HG02798 (cell line): ENCODE results near the gene PCDH12.

Experiments used
- ATAC-seq: cut with Tn5 transposase; IDR thresholded peaks from one replicate; pipeline ENCODE4 v1.9.1; 2021; ENCODE audit warnings: mild to moderate bottlenecking; ENCODE audit not compliant: unreplicated experiment, poor library complexity

Gene PCDH12

DNA sequence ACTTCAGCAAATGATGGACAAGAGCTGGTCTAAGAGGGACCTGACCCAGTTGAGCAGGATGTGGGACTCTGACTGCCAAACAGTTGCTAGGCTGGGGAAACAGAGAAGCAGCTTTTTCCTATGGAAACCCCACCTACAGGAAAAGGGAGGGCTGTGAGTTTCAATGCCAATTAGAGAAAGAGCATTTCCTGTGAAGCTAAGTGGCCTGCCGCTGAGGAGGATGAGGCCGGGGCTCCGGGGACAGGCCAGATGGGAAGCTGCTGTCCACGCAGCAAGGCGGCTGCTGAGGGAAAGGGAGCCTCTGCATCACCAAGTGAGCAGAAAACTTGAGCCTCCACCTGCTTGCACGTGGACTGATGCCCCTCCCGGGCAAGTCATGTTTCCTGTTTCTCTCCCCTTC, at the start of gene PCDH12:
Gene PCDH12 (minus strand): TSS at position 90 of the 400 bp plus-strand sequence. CDS start 351 bp downstream, outside the sequence.
- no peak for ATAC-seq

DNA sequence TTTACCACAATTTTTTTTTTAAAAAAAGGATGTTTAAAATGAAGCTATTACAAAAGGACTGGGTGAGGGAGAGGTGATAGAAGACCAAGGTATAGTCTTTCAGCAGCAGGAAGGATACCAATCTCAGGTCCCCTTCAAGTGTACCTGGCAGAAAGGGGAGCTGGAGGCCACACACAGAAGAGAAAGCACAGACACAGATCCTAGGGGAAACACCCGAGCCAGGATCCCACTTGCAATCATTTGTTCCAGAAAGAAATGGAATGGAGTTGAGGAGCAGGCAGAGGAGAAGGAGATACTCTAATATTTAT, 49.2 kb upstream of the PCDH12 start:
- ATAC-seq, result no peak

DNA sequence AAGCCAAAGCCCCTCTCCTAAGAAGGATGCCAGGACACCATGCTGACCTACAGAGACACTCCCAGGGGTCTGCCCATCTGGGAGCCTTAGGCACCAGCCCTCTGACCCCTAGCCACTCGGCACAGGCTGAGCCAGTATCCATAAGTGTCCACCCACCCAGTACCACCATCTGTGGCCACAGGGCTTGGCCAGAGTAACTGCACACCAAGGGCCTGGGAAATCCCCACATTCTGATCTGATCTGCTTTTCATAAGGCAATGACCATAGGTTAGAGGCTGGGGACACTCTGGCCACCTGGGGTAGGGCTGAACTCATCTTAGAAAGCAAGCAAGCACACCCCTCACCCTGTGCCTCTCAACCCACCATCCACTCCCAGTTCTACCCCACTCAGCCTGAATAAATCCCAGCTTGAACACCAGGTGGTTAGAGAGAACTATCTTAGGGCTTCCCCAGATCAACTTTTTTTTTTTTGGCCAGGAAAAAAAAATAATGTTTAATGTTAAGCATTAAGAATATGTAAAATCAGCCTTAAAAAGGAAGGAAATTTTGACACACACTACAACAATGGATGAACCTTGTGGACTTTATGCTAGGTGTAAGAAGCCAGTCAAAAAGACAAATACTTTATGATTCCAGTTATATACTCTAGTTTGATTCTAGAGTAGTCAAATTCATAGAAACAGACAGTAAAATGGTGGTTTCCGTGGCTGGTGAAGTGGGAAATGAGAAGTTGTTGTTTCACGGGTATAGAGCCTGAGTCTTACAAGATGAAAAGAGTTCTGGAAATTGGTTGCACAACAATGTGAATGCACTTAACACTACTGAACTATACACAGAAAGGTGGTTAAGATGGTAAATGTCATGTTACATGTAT, 48.6 kb upstream of the PCDH12 start:
- peak; percentile 48 for ATAC-seq

- no peak for ATAC-seq
Measured at GRCh38 chr5:142003266-142003800, 45.3 kb upstream of the PCDH12 start.

DNA sequence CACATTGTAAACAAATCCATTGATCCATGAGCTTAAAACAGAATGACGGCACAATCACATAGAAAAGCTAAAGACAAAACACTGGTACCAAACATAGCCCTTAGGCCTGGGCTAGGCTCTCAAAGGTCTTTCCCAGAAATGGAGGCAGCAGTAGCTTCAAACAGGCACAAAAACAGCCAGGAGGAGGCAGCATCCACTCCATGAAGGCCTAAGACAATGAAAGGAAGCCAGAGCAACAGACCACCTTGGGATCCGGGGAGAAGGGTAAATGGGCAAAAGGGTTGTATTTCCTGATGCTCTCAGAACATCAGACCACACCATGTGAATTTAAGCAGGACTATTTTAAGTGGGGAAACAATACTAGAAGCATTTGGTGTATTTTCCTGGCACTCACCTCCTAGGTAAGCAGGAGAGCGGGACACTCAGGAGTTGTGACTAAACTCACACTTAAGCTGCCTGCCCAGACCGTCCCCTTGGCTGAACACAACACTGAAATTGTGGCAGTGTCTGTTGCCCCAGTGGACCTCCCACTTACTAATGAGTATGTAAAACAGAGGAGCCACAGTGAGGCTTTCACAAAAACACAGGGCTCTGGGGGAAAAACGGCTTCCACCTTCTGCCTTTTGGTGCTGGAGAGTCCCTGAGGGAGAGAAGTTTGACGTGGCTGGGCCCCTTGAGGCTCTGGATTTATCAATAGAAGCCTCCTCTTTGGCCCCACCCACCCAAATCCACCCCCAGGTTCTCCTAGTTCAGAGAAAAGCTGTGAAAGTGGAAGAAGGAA, 42.9 kb upstream of the PCDH12 start:
- ATAC-seq, result no peak

GRCh38 chr5:142000173-142000572, 42.2 kb upstream of the PCDH12 start:
- no peak for ATAC-seq

GRCh38 chr5:141997358-141997960, 39.5 kb upstream of the PCDH12 start:
- ATAC-seq, result no peak

DNA sequence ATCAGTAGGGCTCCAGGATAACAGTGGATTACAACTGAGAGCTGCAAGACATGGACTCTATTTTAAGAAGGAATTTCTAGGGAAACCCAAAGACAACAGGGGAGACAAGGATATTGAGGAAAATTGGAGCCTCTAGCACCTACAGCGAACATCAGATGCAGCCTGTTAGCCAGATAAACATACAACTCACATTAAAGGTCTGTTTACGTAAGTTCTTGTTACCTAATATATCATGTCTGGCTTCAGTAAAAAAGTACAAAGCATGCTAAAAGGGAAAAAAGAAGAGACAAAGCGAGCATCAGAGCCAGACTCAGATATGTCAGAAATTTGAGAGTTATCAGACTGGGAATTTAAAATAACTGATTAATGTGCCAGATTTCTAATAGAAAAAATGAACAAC, 37.7 kb upstream of the PCDH12 start:
- ATAC-seq, result no peak

DNA sequence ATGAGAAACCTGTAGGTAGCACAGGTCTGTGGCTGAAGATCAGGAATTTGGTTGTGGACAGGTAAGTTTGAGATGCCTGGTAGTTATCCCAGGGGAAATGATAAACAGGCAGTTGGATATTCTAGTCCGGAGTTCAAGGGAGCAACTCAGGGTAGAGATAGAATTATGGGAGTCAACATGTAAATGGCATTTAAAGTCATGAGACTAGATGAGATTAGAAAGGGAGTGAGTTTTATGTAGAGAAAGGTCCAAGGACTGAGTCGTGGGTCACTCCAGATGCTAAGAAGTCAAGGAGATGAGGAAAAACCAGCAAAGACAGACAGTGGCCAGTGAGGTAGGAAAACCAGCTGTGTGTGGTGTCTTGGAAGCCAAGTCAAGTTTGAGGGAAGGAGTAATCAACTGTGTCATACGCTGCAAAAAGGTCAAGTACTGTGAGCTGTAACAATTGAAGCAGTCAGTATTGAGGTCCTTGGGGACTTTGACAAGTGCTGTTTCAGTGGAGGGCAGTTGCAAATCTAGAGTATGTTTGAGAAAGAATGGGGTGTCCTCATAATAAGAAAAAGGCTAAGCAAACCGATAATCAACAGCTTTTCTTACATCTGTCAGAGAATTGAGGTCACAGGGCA, 36.6 kb upstream of the PCDH12 start:
- ATAC-seq, result no peak

DNA sequence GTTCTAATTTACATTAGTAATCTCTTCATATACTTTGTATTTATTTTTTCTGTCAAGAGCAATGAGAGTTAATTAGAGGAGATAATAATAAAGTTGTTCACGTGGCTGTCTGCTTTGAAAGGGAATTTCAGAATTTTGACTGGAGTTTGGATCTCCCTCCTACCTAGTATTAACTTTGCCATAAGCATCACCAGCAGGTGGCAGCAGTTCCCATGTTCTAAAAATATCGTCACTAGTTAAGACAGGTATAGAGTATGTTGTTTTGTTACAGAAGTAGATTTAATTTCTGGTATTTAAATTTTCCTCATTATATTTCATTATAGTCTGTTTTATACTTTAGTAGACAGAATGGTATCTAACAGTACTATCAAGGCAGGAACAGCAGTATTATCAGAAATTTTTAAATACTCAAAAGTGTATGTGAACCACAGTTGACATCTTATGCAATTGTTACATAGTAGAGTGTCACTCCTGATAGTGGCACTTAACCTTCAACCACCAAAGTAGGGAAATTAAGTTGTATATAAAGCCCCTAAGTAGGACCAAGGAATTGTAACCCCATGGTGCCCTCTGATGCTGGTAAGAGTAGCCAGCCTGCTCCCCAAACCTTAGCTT, 34.5 kb upstream of the PCDH12 start:
- peak; percentile 62 for ATAC-seq

GRCh38 chr5:141989720-141990119, 31.7 kb upstream of the PCDH12 start:
- ATAC-seq, result no peak

GRCh38 chr5:141986072-141986471, 28.1 kb upstream of the PCDH12 start:
- ATAC-seq, result no peak

DNA sequence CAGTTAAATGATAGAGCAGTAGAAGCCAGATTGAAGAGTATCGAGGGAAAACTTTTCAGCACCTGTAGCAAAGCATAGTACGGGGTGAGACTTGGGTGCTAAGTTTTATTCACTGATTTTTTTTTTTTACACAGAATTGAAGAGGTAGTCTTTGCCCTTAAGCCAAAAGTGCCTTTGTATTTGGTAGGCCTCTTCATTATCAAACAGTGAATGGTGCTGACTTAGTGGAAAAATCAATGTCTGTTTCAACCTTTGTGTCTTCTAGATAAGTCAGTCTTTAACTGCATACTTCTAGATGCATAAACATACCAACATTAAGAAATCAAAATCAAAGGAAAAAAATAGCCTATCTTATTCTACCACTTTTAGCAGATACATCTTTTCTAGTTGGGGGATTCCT, 24.6 kb upstream of the PCDH12 start:
- ATAC-seq, result no peak

- no peak for ATAC-seq
Measured at GRCh38 chr5:141978389-141978788, 20.4 kb upstream of the PCDH12 start.

- ATAC-seq, result no peak
Measured at GRCh38 chr5:141976176-141976575, 18.2 kb upstream of the PCDH12 start.

DNA sequence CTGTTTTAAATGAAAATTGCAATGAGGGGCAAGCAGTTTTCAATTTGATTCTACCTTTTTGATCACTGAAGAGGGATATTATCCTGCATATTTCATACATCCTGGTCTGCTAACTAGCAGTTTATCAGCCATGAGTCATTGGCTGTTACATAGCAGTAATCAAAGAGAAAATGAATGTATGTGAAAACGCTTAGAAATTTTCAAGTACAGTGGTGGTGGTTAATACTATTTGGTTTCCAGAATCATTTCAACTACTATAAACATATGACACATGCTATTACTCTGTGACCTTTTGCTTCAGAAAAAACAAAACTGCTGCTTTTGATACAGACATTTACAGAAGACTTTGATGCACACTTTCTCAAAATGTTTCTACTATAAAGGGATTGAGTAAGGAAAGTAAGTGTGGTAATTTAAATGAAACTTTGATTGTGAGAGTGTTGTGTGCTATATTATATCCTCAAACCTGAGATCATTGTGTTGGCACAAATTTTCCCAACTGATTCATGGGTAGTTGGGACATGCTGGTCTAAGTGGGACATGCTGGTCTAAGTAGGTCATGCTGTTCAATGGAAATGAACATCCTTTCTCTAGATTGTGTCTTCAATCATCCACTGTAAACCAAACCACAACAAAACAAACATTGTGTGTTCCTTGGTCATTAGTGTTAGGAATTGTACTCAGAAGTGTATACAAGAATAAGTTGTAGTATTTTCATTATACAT, 16.0 kb upstream of the PCDH12 start:
- no peak for ATAC-seq

DNA sequence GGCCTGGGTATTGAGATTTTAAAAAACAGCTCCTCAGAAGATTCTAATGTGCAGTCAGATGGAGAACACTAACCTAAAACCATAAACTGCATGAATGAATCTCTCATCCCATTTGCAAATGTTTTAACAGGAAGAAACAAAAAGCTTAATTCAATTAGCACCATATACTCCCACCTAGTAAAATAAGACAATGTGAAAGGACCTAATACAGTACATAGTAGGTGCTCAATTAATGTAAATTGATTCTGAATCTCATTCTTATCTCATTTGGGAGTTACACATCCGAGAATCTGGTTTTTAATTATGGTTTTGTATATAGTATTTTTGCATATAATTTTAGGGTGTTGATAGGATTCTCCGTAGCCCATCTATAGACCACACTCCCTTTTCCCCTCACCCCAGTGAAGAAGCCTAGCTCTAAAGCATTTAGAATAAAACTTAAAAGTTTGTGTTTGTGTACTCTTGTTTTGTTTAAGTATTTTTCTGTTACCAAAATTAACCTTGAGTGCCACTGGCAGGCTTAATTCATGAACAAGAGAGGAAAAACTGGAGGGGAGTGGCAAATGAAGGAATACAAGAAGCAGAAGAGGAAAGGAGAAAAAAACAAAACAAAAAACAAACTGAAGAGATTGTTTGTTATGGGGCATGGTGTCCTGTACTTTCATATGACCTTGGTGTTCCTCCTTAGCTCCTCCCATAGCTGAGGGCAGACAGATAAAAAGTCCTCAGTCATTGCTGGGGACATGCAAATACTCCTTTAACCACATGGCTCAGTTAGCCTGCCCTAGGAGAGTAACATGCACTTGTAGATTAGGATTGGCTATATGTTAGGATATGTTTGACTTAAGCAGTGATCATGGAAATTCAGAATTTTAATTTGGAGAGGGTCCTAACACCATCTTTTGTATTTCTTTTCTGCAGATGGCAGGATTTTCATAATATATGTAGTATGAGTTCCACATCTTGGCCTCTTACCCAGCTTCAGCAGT, 12.1 kb upstream of the PCDH12 start:
- peak; percentile 61 for ATAC-seq

DNA sequence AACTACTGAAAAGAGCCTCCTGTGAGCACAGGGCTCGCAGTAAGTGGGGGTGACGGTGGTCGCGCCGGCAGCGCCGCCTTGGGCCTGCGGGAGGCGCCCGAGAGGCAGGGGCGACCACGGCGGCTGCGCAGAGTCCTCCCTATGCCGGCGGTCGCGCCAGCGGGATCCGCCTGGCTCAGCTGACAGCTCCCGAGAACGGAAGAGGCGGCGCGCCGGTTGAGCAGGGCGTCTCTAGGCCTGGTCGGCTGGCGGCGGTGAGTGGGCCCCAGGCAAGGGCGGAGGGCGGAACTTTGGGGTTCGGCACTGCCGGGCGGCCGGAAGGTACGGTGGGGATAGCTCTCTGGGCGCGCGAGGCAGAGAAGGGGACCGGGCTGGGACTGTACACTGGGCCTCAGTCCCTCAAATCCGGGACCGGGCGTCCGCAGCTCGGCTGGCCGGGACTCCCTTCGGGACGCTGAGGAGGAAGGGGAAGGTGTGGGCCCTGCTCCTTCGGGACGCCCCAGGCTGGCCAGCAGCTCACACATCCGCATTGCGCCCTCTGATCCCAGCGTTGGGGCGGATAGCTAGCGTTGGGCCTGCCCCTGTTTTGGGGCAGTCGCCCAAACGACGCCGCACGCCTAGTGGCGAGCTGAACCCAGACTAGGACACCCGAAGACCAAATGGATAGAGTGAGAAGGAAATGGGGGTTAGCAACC, 11.1 kb upstream of the PCDH12 start, which contains the start of gene RNF14:
Gene RNF14 (plus strand): TSS at position 192 of the 695 bp plus-strand sequence. CDS start 4,484 bp downstream, outside the sequence.
- peak; percentile 94 for ATAC-seq
